ENCODE measurements around the gene PRSS58.

PRSS58 gene, protein sequence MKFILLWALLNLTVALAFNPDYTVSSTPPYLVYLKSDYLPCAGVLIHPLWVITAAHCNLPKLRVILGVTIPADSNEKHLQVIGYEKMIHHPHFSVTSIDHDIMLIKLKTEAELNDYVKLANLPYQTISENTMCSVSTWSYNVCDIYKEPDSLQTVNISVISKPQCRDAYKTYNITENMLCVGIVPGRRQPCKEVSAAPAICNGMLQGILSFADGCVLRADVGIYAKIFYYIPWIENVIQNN

DNA sequence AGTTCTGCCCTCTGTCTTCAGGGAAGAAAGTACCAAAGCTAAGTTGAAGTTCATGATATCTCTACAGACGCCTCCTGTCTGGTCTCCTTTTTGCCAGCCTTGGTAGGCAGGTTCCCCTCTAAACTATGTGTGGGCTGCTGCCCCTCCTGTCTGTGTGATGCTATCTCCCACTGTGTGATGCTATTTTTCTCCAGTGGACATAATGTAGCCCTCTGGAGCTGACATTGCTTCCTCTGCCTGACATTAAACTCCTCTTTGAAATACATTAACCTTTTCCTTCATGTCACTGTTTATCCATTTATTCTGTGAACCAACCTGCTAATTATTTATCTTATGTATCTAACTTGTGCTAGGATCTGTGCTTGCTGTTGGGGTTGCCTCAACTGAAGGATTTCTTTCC, at the start of gene PRSS58:
Gene PRSS58 (minus strand): TSS at position 101 of the 400 bp plus-strand sequence. CDS start 351 bp downstream, outside the sequence.
- DNase-seq (ENCODE audit: low spot score): no peak

DNA sequence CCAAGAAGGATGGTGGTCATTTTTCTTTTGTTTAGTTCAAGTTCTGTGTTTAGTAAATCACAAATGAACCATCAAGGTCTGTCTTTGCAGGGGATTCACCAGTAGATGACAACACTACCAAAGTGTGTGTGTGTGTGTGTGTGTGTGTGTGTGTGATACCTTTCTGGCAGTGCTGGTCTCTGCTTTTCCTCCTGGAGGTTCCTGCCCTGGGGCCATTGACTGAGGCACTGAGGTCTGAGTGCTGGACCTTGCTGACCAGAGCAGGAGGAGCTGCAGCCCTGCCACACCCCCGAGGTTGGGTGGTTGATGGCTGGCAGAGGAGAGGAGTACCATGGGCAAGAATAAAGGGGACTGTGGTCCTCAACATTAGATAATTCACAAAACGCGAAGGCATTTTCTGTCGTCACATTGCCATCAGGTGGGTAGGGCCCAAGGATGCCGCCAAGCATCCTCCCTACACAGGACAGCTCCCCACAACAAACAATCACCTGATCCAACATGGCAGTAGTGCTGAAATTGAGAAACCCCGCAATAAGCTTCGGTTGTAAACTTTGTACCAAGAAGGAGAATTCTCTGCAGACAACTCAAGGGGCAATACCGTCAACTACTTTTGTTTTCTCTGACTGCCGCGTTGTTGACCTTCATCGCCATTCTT, 49.5 kb upstream of the PRSS58 start:
- DNase-seq (ENCODE audit: low spot score): no peak

DNA sequence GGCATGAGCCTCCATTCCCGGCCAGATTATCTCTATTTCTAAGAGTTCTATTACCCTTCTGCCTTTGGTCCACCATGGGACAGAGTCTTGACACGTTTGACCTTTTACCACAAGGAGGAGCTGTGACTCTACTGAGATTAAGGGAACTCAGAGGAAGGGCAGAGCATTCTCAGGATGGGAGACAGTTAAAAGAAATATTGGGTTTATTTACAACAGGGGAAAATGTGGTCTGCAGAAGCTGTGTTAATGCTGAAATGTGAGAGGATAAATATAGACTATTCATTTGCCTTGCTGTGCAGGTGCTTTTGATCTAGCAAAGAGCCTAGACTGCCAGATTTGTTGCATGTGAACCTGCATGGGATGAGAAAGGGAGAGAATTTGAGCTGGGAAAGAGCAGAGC, 45.8 kb upstream of the PRSS58 start:
- DNase-seq (ENCODE audit: low spot score): no peak

DNA sequence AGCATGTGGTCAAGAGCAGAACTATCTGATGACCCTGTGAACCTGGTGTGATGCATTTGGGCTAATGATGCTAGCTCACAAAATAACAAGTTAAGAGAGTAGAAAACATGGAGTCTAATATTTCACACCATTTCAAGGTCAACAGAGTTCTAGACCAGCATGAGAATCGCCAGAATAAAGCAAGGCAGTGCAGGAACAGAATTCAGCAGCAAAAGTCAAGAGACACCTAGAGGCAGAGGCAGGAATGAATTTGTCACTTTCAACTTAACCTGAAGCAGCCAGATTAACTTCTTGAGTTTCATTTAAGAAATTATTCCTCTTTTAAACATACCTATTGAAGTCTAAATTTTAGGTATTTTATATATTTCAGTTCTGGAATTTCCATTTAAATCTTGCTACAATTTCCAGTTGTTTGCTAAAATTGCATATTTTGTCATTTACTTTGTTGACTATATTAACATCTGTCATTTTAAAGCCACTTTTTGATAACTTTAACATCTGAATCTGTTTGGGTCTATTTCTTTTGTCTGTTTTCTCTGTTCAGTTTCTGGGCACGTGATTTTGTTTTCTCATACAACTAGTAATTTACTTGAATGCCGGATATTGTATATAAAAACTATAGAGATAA, 44.2 kb upstream of the PRSS58 start:
- DNase-seq (ENCODE audit: low spot score): no peak

DNA sequence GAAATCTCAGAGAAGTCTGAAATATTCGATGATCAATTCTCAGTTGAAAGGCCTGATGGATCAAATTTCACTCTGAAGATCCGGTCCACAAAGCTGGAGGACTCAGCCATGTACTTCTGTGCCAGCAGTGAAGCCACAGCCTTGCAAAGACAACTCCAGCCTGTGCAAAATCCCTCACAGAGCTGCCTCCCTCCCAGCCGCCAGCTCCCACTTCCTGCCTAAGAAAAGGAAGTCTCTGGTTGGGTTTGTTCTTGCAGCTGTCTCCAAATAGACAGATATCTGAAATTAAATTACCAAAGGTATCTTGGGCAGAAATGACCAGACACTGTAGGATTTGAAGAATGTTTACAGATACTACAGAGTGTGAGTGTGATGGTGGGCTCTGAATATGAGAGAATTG, 43.4 kb upstream of the PRSS58 start:
- DNase-seq (ENCODE audit: low spot score): no peak

DNA sequence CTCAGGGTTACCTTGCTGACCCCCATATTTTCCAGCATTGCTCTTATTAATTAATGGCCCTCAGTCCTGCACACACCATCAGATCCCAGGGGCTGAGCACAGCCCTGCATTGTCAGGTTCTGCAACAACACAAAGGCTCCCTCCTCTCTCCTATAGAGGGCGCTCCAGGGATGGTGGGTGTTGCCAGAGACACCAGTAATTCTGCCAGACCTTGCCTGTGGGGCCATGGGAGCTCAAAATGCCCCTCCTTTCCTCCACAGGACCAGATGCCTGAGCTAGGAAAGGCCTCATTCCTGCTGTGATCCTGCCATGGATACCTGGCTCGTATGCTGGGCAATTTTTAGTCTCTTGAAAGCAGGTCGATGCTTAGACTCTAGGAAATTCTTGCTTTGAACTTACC, 42.8 kb upstream of the PRSS58 start:
- no peak for DNase-seq (ENCODE audit: low spot score)

DNA sequence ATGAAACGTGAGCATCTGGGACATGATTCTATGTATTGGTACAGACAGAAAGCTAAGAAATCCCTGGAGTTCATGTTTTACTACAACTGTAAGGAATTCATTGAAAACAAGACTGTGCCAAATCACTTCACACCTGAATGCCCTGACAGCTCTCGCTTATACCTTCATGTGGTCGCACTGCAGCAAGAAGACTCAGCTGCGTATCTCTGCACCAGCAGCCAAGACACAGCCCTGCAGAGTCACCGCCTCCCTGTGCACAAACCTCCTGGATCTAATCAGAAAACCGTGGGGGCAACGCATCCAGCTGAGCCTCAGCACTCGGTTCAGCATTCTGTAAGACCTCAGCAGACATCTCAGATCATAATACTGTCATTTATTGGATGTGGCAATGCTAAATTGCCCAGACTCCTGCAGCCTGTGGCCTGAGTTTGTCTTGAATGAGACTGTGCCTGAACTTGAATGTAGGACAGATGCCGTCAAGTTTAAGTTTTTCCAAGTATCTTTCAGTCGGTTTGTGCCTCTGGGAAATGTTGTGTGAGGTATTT, 41.5 kb upstream of the PRSS58 start:
- DNase-seq (ENCODE audit: low spot score): no peak

DNA sequence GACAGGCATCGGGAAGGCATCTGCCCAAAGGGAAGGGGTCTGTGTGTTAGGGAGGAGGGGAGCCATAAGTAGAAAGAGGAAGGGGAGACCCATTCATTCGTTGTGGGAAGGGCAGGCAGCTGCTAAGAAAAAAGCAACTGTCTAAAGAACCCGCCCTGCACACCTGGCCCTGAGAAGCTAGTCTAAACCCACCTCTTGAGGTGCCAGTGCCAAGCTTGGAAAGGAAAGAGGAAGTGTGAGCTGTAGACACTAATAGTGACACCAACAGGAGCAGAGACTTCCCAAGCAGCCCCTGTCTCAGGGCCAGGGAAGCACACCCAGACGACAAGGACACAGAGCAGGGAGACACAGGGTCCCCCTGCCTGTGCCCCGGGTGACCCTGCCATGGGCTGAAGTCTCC, 40.8 kb upstream of the PRSS58 start:
- no peak for DNase-seq (ENCODE audit: low spot score)

DNA sequence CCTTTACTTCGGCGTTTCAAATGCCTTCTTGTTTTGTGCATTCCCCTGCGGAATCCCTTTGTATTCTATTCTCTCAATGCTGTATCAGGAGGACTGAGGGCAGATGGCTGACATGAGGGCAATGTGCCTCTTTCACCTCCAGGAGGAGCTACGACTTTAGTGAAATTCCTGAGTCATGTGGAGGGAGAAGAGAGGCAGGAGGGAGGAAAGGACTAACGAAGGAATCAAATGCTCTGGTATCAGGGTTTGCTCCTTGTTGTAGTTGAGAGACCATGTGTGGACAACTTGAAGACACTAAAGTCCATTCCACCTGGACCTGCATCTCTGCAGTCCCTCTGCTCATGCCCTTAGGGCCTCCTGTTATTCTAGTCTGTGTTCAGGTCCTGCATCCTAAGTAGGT, 40.2 kb upstream of the PRSS58 start:
- DNase-seq (ENCODE audit: low spot score): no peak

DNA sequence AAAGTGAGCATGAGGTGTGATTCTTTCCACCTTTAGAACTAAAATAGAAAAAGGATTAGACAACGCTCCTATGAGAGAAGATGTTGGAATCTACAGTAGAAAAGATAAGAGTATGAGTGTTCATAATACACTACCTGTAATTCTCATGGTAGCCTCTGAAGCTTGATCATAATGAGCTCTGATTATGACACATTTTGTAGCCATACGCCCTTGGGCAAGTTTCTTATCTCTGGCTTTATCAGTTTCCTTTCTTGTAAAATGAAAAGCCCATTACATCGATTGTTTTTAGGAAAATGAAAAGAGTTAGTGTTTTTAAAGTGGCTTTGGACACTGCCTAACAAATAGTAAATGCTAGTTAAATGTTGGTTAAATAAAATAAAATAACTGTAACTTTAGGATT, 22.4 kb upstream of the PRSS58 start:
- DNase-seq (ENCODE audit: low spot score): no peak

DNA sequence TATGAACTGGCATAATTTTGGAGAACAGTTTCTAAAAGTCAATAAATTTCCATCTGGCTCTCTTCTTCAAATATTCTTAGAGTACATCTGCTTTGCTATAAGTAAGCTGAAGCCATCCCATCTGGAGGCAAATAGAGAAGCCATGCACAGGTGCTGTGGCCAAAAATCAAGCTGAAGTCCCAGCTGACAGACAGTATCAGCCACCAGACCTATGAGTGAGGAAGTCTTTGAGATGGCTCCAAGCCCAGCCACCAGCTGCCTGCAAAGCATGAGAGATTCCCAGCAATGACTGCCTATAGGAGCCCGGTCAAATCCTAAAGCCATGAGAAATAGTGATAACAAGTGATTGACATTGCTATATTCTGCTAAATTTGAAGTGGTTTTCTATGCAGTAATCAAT, 21.7 kb upstream of the PRSS58 start:
- DNase-seq (ENCODE audit: low spot score): no peak

DNA sequence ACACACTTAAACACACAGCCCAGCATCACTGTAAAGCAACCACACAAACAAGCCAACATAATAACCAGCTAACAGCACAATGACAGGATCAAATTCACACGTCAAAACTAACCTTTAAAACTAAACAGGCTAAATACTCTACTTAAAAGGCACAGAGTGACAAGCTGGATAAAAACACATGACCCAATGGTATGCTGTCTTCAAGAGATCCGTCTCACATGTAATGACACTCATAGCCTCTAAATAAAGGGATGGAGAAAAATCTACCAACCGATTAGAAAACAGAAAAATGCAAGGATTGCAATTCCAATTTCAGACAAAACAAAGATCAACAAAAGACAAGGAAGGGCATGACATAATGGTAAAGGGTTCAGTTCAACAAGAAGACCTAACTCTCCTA, 17.2 kb upstream of the PRSS58 start:
- no peak for DNase-seq (ENCODE audit: low spot score)

DNA sequence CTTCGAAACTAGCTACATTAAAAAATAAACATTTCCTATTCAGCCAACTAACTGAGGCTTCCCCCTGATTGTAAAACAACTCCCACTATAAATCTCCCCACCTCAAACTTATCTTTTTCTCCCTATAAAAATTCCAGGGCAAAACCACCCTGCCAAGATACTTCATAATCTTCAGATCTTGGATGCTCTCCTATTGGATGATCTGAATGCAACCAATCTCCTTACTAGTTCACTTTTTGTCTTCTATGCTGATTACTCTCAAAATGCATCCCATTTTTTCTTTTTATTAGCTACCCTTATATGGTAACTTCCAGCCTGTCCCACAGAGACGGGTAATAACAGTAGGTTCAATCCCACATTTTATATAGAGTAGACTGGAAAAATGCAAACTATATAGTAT, 15.0 kb upstream of the PRSS58 start:
- no peak for DNase-seq (ENCODE audit: low spot score)

DNA sequence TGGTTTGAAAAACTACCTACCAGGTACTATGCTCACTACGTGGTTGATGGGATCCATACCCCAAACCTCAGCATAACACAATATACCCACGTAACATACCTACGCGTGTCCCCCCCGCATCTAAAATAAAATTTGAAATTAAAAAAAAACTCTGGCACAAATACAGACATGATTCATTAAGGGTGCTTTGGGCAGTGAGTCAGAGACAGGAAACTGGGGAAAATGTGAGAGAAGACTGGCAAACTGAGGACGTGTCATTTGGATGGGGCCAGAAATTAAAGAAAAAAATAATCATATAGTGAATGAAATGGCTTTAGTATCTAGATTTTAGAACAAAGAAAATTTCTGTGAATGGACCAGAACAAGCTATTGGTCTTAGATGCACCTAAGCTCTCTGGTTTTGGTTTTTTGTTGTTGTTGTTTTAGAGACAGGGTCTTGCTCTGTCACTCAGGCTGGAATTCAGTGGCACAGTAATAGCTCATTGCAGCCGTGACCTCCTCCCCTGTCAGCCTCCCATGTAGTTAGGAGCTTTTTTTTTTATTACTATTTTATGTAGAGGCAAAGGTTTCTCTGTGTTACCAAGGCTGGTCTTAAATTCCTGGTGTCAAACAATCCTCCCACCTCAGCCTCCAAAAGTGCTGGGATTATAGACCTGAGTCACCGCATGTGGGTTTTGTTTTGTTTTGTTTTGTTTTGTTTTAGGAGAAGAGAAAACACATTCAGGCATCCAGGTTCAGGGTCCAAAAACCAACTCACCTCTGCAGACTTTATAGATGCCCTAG, 5.9 kb upstream of the PRSS58 start:
- DNase-seq (ENCODE audit: low spot score): no peak

DNA sequence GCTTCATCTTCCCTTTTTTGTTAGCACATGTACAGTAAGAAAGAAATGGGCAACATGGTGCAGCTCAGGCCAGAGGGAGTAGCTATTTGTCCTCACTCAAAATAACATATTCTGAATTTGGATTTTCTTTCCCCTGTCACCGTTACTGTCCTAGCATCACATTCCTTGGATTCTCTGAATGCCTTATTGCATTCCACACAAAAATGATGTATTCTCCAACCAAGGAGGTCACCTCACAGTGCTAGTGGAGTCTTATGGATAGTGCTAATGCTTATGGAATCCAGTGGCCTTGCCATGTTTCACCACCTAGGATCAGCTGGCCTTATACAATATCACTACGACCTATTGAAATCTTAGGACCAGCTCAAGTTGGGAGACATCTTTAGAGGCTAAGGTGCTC, 7.2 kb downstream of the PRSS58 start:
- no peak for DNase-seq (ENCODE audit: low spot score)

DNA sequence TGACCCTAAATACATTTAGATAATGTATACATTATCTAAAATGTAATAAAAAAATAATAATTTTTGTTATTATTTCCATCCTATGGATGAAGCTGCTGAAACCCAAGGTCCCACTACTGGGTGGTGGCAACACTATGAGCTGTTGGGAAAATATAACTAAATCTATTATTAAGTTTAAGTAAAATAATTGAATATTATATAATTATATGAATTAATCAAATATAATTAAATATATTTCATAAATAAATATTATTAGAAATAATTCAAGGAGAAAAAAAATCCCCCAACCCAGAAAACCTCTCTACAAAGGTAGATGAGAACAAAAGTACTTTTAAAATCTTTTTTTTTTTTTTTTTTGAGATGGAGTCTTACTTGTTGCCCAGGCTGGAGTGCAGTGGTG, 7.9 kb downstream of the PRSS58 start:
- DNase-seq (ENCODE audit: low spot score): no peak

DNA sequence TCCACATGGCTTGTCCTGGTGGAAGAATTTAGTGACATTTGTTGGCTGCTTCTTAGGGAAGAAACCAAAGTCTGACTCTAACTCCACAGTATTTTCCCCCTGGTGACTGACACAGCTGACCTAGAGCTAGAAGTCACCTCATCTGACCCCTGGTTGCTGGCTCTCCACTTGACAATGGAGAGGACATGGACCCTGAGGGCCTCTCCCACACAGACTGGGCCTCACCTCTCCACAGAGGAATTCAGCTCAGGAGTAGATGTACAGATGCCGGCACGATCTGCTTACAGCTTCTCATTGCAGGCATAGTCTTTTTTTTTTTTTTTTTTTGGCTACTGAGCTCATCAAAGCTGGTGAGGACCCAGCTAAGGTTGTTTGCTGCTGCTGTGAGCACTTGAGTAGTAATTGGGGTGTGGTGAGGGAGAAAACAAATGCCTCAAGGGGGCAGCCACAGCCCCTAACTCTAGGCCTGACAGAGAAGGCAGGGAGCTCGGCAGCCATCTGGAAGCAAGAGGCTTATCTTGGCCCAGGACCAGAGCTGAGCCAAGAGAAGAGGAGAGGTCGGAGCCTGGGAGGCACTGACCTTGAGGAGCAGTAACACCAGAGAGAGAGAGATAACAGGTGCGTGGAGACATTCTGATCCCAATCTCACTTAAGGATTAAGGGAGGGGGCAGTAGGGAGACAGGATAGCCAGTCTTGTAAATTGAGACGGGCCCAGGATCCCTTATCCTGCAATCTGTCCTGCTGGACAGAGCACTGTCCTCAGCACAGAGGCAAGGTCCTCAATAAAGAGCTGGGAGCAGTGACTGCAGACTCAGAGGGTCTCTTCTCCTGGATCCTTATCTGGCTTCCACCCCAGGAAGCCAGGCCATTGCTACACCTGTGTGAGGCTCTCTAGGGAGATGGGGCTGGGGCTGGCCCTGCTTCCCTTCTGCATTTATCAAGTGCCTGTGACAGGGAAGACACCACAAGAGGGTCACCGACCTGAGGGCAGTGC, 9.4 kb downstream of the PRSS58 start:
- DNase-seq (ENCODE audit: low spot score): no peak

DNA sequence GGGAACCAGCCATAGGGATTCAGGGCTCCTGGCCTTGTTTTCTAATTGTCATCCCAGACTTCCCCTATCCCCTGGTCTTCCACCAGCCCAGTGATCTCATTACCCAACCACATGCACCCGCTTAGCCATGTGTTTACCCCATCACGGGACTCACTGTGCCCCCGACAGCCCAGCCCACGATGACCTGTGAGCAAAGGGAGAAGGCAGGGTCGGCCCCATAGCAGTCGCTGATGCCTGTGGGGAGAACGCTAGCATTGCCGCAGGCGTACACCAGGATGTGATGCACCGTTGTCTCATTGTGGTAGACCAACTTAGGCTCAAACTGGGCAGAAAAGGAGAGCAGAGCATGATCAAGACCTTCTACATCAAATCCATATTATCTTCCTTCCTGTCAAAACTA, 14.0 kb downstream of the PRSS58 start:
- DNase-seq (ENCODE audit: low spot score): no peak

DNA sequence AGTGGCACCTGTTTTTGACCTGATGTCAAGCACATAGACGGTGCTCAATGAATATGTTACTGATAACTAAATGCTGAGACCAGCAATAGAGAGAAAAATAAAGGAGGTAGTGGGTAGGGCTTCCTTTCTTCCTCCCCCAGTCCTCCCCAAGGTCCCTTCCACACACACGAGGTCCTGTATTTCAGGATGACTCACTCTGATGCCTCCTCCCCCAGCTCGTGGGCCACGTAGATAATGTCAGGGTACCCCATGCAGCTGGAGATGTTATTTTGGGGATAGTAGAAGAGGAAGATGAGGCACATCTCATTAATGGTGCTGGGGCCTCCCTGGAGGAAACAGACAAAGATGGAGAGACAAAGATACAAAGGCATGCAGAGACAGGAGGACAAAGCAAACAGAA, 17.3 kb downstream of the PRSS58 start:
- DNase-seq (ENCODE audit: low spot score): no peak

DNA sequence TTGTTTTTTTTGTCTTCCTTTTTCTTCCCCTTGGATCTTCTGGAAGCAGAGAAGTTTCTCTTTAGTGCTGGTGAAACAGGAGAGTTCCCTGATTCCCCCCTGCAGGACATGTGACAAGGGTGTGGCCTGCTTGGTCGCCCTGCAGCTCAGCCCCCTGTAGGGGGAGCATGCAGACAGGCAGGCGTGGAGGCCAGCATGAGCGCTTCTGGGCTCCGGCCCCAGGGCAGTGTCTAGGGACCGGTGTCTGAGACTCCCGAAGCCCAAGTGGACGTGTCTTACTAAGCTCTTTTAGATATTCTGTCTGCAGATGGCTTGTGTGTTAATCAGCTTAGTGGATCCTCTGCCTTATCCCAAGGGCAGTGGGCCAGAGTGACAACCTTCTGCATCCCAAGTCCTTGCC, 26.1 kb downstream of the PRSS58 start:
- DNase-seq (ENCODE audit: low spot score): no peak

DNA sequence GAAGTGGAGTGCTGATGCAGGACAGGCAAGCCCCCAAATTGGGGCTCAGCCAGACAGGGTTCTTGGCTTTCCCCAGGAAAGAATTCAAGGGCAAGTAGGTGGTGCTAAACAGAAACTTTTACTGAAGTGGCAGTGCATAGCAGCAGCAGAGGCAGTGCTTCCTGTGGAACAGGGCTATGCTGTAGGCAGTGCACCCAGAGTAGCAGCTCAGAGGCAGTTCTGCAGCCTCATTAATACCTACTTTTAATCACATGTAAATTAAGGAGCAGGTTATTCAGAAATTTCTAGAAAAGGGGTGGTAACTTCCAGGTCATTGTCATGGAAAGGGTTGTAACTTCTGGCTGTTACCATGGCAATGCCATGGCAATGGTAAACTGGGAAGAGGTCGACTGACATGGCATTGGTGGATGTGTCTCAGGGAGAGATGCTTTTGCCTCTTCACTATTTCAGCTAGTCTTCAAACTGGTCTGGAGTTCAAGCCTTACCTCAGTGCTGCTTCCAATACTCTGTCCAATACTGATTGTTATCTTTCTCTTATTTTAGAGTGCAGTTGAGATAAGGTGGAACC, 29.2 kb downstream of the PRSS58 start:
- DNase-seq (ENCODE audit: low spot score): no peak
